Type B pancreatic cell (in vitro differentiated cells): ENCODE results near the gene TYROBP. TPM values are rescaled to one million over a fixed set of nuclear protein-coding genes. Genes with fewer than 3 reads are reported as not detected.
A peak's percentile ranks its signal among the peaks of the same experiment; 100 is the strongest.

Source experiments
- DNase-seq: peaks from one replicate; pipeline ENCODE4 v3.0.0; 2021; ENCODE audit warnings: mixed read lengths; ENCODE audit not compliant: unreplicated experiment; ENCODE audit errors: extremely low spot score
- H3K27ac Mint-ChIP-seq: 2 replicates; pipeline ENCODE4 v1.8.0; 2021; ENCODE audit warnings: mild to moderate bottlenecking, mixed read lengths
- H3K27me3 Mint-ChIP-seq: 2 replicates; pipeline ENCODE4 v1.8.0; 2021; ENCODE audit warnings: mixed read lengths
- H3K36me3 Mint-ChIP-seq: 2 replicates; pipeline ENCODE4 v1.8.0; 2021; ENCODE audit warnings: mixed read lengths
- H3K4me1 Mint-ChIP-seq: one replicate; pipeline ENCODE4 v1.8.0; 2021; ENCODE audit warnings: mixed read lengths; ENCODE audit not compliant: unreplicated experiment
- H3K4me3 Mint-ChIP-seq: 2 replicates; pipeline ENCODE4 v1.8.0; 2021; ENCODE audit warnings: mild to moderate bottlenecking, mixed read lengths
- H3K9me3 Mint-ChIP-seq: 2 replicates; pipeline ENCODE4 v1.8.0; 2021; ENCODE audit warnings: mixed read lengths
- CTCF ChIP-seq: fragments of 200-600 bp; sonication (generic); conservative IDR thresholded peaks from 2 replicates; pipeline ENCODE4 v1.5.0; 2021; ENCODE audit warnings: antibody characterized with exemption, mild to moderate bottlenecking
- total RNA-seq: library from RNA; stranded (reverse); gene quantifications from 2 replicates; pipeline ENCODE4 v1.2.1, GENCODE V29; 2021; ENCODE audit warnings: low replicate concordance

The TYROBP gene
- total RNA-seq, 1 donor from 2014 or later = not detected

GRCh38 chr19:35883882-35884281 lies 24.2 kb downstream of the TYROBP start:
- Mint-ChIP-seq H3K9me3 (no peaks in the 10 kb centered on the region), H3K4me3 (no peak overlapping the region), H3K27me3 (peaks cover 6% of the 10 kb centered on the region), H3K36me3 (peaks cover 11% of the 10 kb centered on the region), H3K27ac (no peak overlapping the region), H3K4me1 (peaks cover 7% of the 10 kb centered on the region)
- TF ChIP-seq CTCF = no peak
- DNase-seq = no peak

- peak; percentile 69 for TF ChIP-seq CTCF
- Mint-ChIP-seq H3K4me1 (peaks cover 7% of the 10 kb centered on the region), H3K9me3 (no peaks in the 10 kb centered on the region), H3K27me3 (peaks cover 6% of the 10 kb centered on the region), H3K27ac (no peak overlapping the region), H3K4me3 (no peak overlapping the region), H3K36me3 (peaks cover 3% of the 10 kb centered on the region)
- no peak for DNase-seq
These were observed 25.8 kb downstream of the TYROBP start for GRCh38 chr19:35882114-35882832.

GRCh38 chr19:35879770-35880317 lies 28.3 kb downstream of the TYROBP start:
- H3K27me3 Mint-ChIP-seq = peaks cover 6% of the 10 kb centered on the region
- no peak overlapping the region for H3K4me3 Mint-ChIP-seq
- peaks cover 7% of the 10 kb centered on the region for H3K4me1 Mint-ChIP-seq
- peak; percentile 91 for DNase-seq
- H3K36me3 Mint-ChIP-seq = peaks cover 4% of the 10 kb centered on the region
- no peak for TF ChIP-seq CTCF
- peak overlapping the region; percentile 68 for H3K27ac Mint-ChIP-seq
- no peaks in the 10 kb centered on the region for H3K9me3 Mint-ChIP-seq

DNA sequence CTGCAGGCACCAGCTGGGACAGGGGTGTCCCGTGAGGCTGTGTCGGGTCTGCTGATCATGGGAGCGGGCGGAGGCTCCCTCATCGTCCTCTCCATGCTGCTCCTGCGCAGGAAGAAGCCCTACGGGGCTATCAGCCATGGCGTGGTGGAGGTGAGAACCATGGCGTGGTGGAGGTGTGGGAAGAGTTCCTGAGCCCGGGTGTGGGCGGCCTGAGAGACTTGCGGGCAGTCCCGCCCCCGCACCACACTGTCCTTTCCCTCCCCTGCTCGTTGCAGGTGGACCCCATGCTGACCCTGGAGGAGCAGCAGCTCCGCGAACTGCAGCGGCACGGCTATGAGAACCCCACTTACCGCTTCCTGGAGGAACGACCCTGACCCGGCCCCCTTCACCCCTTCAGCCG lies 29.0 kb downstream of the TYROBP start:
- DNase-seq = no peak
- no peak overlapping the region for H3K27ac Mint-ChIP-seq
- peaks cover 4% of the 10 kb centered on the region for H3K36me3 Mint-ChIP-seq
- no peak for TF ChIP-seq CTCF
- no peak overlapping the region for H3K4me3 Mint-ChIP-seq
- H3K27me3 Mint-ChIP-seq = peaks cover 6% of the 10 kb centered on the region
- H3K9me3 Mint-ChIP-seq = no peaks in the 10 kb centered on the region
- H3K4me1 Mint-ChIP-seq = peaks cover 7% of the 10 kb centered on the region

DNA sequence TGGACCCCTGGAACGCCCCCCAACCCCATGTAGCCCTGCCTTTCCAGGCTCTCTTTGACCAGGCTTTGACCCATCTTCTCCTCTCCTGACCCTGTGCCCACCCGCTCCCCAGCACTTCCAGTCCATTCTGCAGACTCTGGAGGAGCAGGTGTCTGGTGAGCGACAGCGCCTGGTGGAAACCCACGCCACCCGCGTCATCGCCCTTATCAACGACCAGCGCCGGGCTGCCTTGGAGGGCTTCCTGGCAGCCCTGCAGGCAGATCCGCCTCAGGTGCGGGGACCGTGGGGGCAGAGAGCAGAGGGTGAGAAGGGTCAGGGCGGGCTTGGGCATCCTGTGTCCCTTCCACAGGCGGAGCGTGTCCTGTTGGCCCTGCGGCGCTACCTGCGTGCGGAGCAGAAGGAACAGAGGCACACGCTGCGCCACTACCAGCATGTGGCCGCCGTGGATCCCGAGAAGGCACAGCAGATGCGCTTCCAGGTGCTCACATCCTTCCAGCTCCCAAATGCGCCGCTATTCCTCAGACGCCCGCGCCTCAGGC lies 33.6 kb downstream of the TYROBP start:
- DNase-seq = no peak
- no peak for TF ChIP-seq CTCF
- Mint-ChIP-seq H3K4me3 (no peak overlapping the region), H3K36me3 (peaks cover 4% of the 10 kb centered on the region), H3K27me3 (peaks cover 7% of the 10 kb centered on the region), H3K4me1 (peaks cover 9% of the 10 kb centered on the region), H3K9me3 (no peaks in the 10 kb centered on the region), H3K27ac (no peak overlapping the region)
